HCT116 (cell line): Measurements from ENCODE around the gene CTBP2. TPM values are rescaled to one million over a fixed set of nuclear protein-coding genes. Genes with fewer than 3 reads are reported as not detected.
A peak's percentile ranks its signal among the peaks of the same experiment; 100 is the strongest.

Source experiments
- ATAC-seq: fragments of 200-7000 bp; cut with Tn5 transposase; 2 replicates; pipeline ENCODE4 v1.9.1; 2020; ENCODE audit warnings: mild to moderate bottlenecking, moderate library complexity
- BruUV-seq: library from RNA; stranded (reverse); fragments of 400-500 nt; replicated peaks from 2 replicates; lab custom pipeline; 2021; lab: Mats Ljungman, UMichigan
- CTCF ChIA-PET: fragments of 300-600 bp; sonication (Branson Sonifier 250); formaldehyde crosslinking; loops from one replicate; lab custom pipeline; 2021; ENCODE audit warnings: antibody characterized with exemption; lab: Charles Lee
- POLR2A ChIA-PET: fragments of 300-600, 350-600 bp; sonication (Branson Sonifier 250); formaldehyde crosslinking; loops from one replicate; lab custom pipeline; 2021; ENCODE audit warnings: antibody characterized with exemption; lab: Charles Lee
- RAD21 ChIA-PET, 2 experiments: fragments of 300-600 bp; sonication (Branson Sonifier 250); formaldehyde crosslinking; loops; one replicate each; lab custom pipeline; 2023; ENCODE audit warnings: low total read pairs in 2 of 2; ENCODE audit not compliant: uncharacterized antibody in 2 of 2, unreplicated experiment in 2 of 2, low non-redundant PET in 1 of 2; lab: Charles Lee
- DNase-seq: peaks from one replicate; pipeline ENCODE4 v3.0.0-alpha.2; 2010; ENCODE audit warnings: low read depth, low spot score
- H2AFZ ChIP-seq: fragments of 200-600 bp; shearing (Covaris generic), sonication (generic); 2 replicates; pipeline ENCODE4 v1.6.1; 2017; ENCODE audit warnings: low read depth, mixed run types, mixed read lengths, antibody characterized with exemption, low read length; ENCODE audit not compliant: poor library complexity, severe bottlenecking
- H3K27ac ChIP-seq: 2 replicates; pipeline ENCODE4 v1.5.1; 2012; ENCODE audit warnings: low read depth, low read length
- H3K27me3 ChIP-seq: fragments of 200-600 bp; sonication (generic); 2 replicates; pipeline ENCODE4 v1.6.1; 2016; ENCODE audit warnings: mixed run types, low read length, mixed read lengths; ENCODE audit not compliant: insufficient read depth
- H3K36me3 ChIP-seq, 2 experiments: fragments of 200-500 bp in 1 of 2; fragments of 200-600 bp in 1 of 2; sonication (Bioruptor generic) in 1 of 2; sonication (generic) in 1 of 2; 2 replicates each; pipeline versions ENCODE4 v1.5.1 to v1.6.1; 2014 to 2016; ENCODE audit warnings: low read length in 2 of 2, inconsistent platforms in 1 of 2, mixed read lengths in 1 of 2, mixed run types in 1 of 2; ENCODE audit not compliant: insufficient read depth in 2 of 2, control insufficient read depth in 1 of 2
- H3K4me1 ChIP-seq, 2 experiments: fragments of 200-600 bp in 1 of 2; sonication (generic) in 1 of 2; 2 replicates each; pipeline versions ENCODE4 v1.5.1 to v1.6.1; 2012 to 2017; ENCODE audit warnings: low read length in 2 of 2, inconsistent platforms in 1 of 2, mild to moderate bottlenecking in 1 of 2, mixed read lengths in 1 of 2, mixed run types in 1 of 2, moderate library complexity in 1 of 2; ENCODE audit not compliant: insufficient read depth in 2 of 2, control insufficient read depth in 1 of 2
- H3K4me2 ChIP-seq: fragments of 200-600 bp; sonication (generic); 2 replicates; pipeline ENCODE4 v1.6.1; 2017; ENCODE audit warnings: mixed run types, low read length, mixed read lengths
- H3K4me3 ChIP-seq, 2 experiments: fragments of 200-600 bp in 1 of 2; sonication (generic) in 1 of 2; replicated peaks in 1 of 2; 2 replicates each; pipeline ENCODE4 v1.5.1; 2011 to 2016; ENCODE audit warnings: low read length in 2 of 2, control low read depth in 1 of 2, low read depth in 1 of 2, mild to moderate bottlenecking in 1 of 2, mixed read lengths in 1 of 2, mixed run types in 1 of 2
- H3K79me2 ChIP-seq: fragments of 200-600 bp; sonication (generic); 2 replicates; pipeline ENCODE4 v1.6.1; 2017; ENCODE audit warnings: mild to moderate bottlenecking, mixed run types, low read length, moderate library complexity, mixed read lengths; ENCODE audit not compliant: insufficient read depth
- H3K9ac ChIP-seq: fragments of 200-600 bp; sonication (generic); 2 replicates; pipeline ENCODE4 v1.6.1; 2016; ENCODE audit warnings: low read length, mixed read lengths
- H3K9me2 ChIP-seq: fragments of 200-600 bp; sonication (generic), shearing (Covaris generic); 2 replicates; pipeline ENCODE4 v1.6.1; 2017; ENCODE audit warnings: mixed run types, mild to moderate bottlenecking, moderate library complexity; ENCODE audit not compliant: insufficient read depth
- H3K9me3 ChIP-seq, 2 experiments: fragments of 200-500 bp in 1 of 2; fragments of 200-600 bp in 1 of 2; sonication (Bioruptor generic) in 1 of 2; sonication (generic) in 1 of 2; 2 replicates each; pipeline ENCODE4 v1.6.1; 2014 to 2017; ENCODE audit warnings: low read length in 2 of 2, mixed read lengths in 2 of 2, inconsistent platforms in 1 of 2, low read depth in 1 of 2, mild to moderate bottlenecking in 1 of 2, mixed run types in 1 of 2, moderate library complexity in 1 of 2; ENCODE audit not compliant: control insufficient read depth in 1 of 2, insufficient read depth in 1 of 2
- H4K20me1 ChIP-seq: fragments of 200-600 bp; sonication (generic), shearing (Covaris generic); 2 replicates; pipeline ENCODE4 v1.6.1; 2017; ENCODE audit warnings: mixed run types, mild to moderate bottlenecking, moderate library complexity; ENCODE audit not compliant: insufficient read depth
- CBX3 ChIP-seq: IDR thresholded peaks from 2 replicates; pipeline ENCODE4 v1.6.1; 2012; ENCODE audit warnings: low read depth
- CEBPB ChIP-seq: IDR thresholded peaks from 2 replicates; pipeline ENCODE4 v1.6.1; 2012; ENCODE audit warnings: low read depth
- EGR1 ChIP-seq: IDR thresholded peaks from 2 replicates; pipeline ENCODE4 v1.6.1; 2012; ENCODE audit warnings: low read depth
- ELF1 ChIP-seq: IDR thresholded peaks from 2 replicates; pipeline ENCODE4 v1.6.1; 2012; ENCODE audit warnings: low read depth, borderline replicate concordance
- EZH2 ChIP-seq: fragments of 200-600 bp; sonication (generic); IDR thresholded peaks from 2 replicates; pipeline ENCODE4 v1.6.1; 2017; ENCODE audit warnings: antibody characterized with exemption, mixed run types
- EZH2phosphoT487 ChIP-seq: fragments of 200-600 bp; IDR thresholded peaks from 2 replicates; pipeline ENCODE4 v1.6.1; 2018; ENCODE audit warnings: antibody characterized with exemption, borderline replicate concordance
- JUND ChIP-seq: IDR thresholded peaks from 2 replicates; pipeline ENCODE4 v1.6.1; 2012
- RAD21 ChIP-seq: IDR thresholded peaks from 2 replicates; pipeline ENCODE4 v1.6.1; 2012; ENCODE audit warnings: low read depth, mild to moderate bottlenecking
- SIN3A ChIP-seq: IDR thresholded peaks from 2 replicates; pipeline ENCODE4 v1.6.1; 2012; ENCODE audit warnings: low read depth
- SP1 ChIP-seq: IDR thresholded peaks from 2 replicates; pipeline ENCODE4 v1.6.1; 2012; ENCODE audit warnings: low read depth
- TCF7L2 ChIP-seq: IDR thresholded peaks from 2 replicates; pipeline ENCODE4 v1.7.0; 2011; ENCODE audit warnings: borderline replicate concordance, inconsistent platforms; ENCODE audit not compliant: insufficient read depth, insufficient read length; ENCODE audit errors: extremely low read depth
- YY1 ChIP-seq: IDR thresholded peaks from 2 replicates; pipeline ENCODE4 v1.6.1; 2011; ENCODE audit warnings: low read length, low read depth, moderate library complexity, mild to moderate bottlenecking; ENCODE audit not compliant: insufficient replicate concordance; ENCODE audit errors: extremely low read depth
- intact Hi-C: fragments of 100-400 bp; cut with micrococcal nuclease; formaldehyde crosslinking; loops from 2 replicates; pipeline ENCODE4 v1.10.0; 2022
- total RNA-seq: library from RNA; stranded (reverse); gene quantifications from one replicate; pipeline ENCODE4 v1.2.1, GENCODE V29; 2021; ENCODE audit not compliant: unreplicated experiment
- TF ChIP-seq, protein P1 (sequence below): IDR thresholded peaks from 2 replicates; pipeline ENCODE4 v1.6.1; 2012
- TF ChIP-seq, protein P2 (sequence below): IDR thresholded peaks from 2 replicates; pipeline ENCODE4 v1.6.1; 2011; ENCODE audit warnings: mild to moderate bottlenecking, low read length, moderate library complexity; ENCODE audit not compliant: insufficient replicate concordance; ENCODE audit errors: extremely low read depth

CTBP2 gene
- total RNA-seq, 1 experiment from 2014 or later: 144 TPM

DNA sequence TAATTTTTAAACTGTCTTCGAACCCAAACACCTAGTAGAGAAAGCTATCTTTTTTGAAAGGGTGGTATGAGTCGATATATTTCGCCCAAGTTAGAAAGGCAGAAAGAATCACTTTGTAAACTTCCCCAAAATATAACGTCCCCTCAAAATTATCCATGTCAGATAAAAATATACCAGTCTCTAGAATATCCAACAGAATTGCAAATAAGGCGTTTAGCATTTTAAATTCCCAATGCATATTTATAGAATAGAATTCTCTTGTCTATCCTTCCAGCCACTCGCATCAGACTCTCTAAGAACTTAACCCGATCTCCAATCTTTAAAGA lies 2.1 kb downstream of the CTBP2 start:
- H3K79me2 ChIP-seq: peaks cover 64% of the 10 kb centered on the region
- BruUV-seq: no TSS peak

DNA sequence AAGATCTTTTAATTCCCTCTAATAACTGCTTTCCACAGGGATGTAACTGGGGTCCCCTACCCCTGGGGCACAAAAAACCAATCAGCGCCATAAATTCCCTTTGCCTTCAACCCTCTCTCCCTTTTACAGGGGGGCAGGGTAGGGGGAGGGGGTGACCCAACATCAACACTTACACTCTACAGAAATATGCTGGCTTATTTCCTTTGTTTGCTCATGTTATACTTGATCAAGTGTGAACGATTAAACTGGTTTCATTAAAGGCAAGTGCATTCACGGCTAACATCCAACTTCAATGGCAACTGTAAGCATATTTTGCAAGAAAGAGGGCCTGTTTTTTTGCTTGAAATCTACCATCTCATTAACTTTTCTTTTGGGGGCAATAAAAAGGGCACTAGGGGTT lies 2.9 kb downstream of the CTBP2 start:
- Histone ChIP-seq H3K9me3 (no peaks in the 10 kb centered on the region), H3K4me3 (peak overlapping the region; percentile 6 to 61; a peak in 2 of 4 replicates)
- BruUV-seq: no TSS peak
- TF ChIP-seq CBX3 (no peak), SIN3A (no peak), EZH2phosphoT487 (no peak), RAD21 (no peak), YY1 (no peak), SP1 (no peak)
- TF ChIP-seq, protein P1, sequence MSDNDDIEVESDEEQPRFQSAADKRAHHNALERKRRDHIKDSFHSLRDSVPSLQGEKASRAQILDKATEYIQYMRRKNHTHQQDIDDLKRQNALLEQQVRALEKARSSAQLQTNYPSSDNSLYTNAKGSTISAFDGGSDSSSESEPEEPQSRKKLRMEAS: no peak
- TF ChIP-seq, all 23 proteins: peak for 0
- H3K9ac ChIP-seq: peak overlapping the region; percentile 69
- H3K36me3 ChIP-seq: no peaks in the 10 kb centered on the region
- no peak overlapping the region; the same call in 1 of the 2 replicates for H3K27ac ChIP-seq
- no peaks in the 10 kb centered on the region for H3K27me3 ChIP-seq
- H2AFZ ChIP-seq: no peak overlapping the region
- H3K9me2 ChIP-seq: no peaks in the 10 kb centered on the region
- peaks cover 55 to 75% of the 10 kb centered on the region in 2 experiments for H3K4me1 ChIP-seq
- POLR2A ChIA-PET: no interaction called here
- intact Hi-C loops: no loop called here
- no peak for ATAC-seq
- peaks cover 71% of the 10 kb centered on the region for H3K79me2 ChIP-seq
- peaks cover 6% of the 10 kb centered on the region; the same call in 1 of the 2 replicates for H4K20me1 ChIP-seq
- H3K4me2 ChIP-seq: peak overlapping the region; percentile 71
- no peak for DNase-seq
- CTCF ChIA-PET: no interaction called here
- RAD21 ChIA-PET: interaction anchor here in 1 of 2 experiments (0.7 kb wide), 1 partner anchor 43 kb away, joined by 11 read pairs; no protein-coding TSS in a partner anchor

More for the DNA sequence above, 2.1 kb downstream of the CTBP2 start:
- Histone ChIP-seq H3K36me3 (no peaks in the 10 kb centered on the region), H4K20me1 (peaks cover 6% of the 10 kb centered on the region; the same call in 1 of the 2 replicates), H3K27ac (peak overlapping the region; percentile 98), H3K9ac (peak overlapping the region; percentile 69), H2AFZ (no peak overlapping the region), H3K4me1 (peaks cover 50 to 69% of the 10 kb centered on the region in 2 experiments), H3K27me3 (no peaks in the 10 kb centered on the region), H3K9me3 (no peaks in the 10 kb centered on the region), H3K4me2 (peak overlapping the region; percentile 71), H3K9me2 (no peaks in the 10 kb centered on the region), H3K4me3 (peak overlapping the region; percentile 61 to 78)
- RAD21 ChIA-PET: no interaction called here
- intact Hi-C loops: no loop called here
- POLR2A ChIA-PET: no interaction called here
- CTCF ChIA-PET: no interaction called here
- TF ChIP-seq CEBPB (no peak), JUND (no peak), EZH2 (no peak), EGR1 (no peak), TCF7L2 (no peak), ELF1 (no peak)
- TF ChIP-seq, protein P2, sequence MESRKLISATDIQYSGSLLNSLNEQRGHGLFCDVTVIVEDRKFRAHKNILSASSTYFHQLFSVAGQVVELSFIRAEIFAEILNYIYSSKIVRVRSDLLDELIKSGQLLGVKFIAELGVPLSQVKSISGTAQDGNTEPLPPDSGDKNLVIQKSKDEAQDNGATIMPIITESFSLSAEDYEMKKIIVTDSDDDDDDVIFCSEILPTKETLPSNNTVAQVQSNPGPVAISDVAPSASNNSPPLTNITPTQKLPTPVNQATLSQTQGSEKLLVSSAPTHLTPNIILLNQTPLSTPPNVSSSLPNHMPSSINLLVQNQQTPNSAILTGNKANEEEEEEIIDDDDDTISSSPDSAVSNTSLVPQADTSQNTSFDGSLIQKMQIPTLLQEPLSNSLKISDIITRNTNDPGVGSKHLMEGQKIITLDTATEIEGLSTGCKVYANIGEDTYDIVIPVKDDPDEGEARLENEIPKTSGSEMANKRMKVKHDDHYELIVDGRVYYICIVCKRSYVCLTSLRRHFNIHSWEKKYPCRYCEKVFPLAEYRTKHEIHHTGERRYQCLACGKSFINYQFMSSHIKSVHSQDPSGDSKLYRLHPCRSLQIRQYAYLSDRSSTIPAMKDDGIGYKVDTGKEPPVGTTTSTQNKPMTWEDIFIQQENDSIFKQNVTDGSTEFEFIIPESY: no peak
- no peak for ATAC-seq
- no peak for DNase-seq
